GM10248 (cell line): ENCODE results near the gene OPN5.

Experiments
- CTCF ChIA-PET: fragments of 300-600 bp; sonication (Branson Sonifier 250); formaldehyde crosslinking; extraction: SDS; loops from one replicate; lab custom pipeline; 2021; ENCODE audit warnings: antibody characterized with exemption; lab: Yijun Ruan, JAX
- POLR2A ChIA-PET: fragments of 350-650 bp; sonication (Branson Sonifier 250); formaldehyde crosslinking; extraction: SDS; loops from one replicate; lab custom pipeline; 2020; ENCODE audit warnings: antibody characterized with exemption; lab: Yijun Ruan, JAX
- DNase-seq: peaks from one replicate; pipeline ENCODE4 v3.0.0; 2012; ENCODE audit errors: extremely low spot score
- CTCF ChIP-seq: IDR thresholded peaks from 2 replicates; pipeline ENCODE4 v1.5.1; 2012; ENCODE audit warnings: mild to moderate bottlenecking, low read depth; ENCODE audit errors: extremely low read depth, missing control alignments, control extremely low read depth

Gene OPN5, protein sequence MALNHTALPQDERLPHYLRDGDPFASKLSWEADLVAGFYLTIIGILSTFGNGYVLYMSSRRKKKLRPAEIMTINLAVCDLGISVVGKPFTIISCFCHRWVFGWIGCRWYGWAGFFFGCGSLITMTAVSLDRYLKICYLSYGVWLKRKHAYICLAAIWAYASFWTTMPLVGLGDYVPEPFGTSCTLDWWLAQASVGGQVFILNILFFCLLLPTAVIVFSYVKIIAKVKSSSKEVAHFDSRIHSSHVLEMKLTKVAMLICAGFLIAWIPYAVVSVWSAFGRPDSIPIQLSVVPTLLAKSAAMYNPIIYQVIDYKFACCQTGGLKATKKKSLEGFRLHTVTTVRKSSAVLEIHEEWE

DNA sequence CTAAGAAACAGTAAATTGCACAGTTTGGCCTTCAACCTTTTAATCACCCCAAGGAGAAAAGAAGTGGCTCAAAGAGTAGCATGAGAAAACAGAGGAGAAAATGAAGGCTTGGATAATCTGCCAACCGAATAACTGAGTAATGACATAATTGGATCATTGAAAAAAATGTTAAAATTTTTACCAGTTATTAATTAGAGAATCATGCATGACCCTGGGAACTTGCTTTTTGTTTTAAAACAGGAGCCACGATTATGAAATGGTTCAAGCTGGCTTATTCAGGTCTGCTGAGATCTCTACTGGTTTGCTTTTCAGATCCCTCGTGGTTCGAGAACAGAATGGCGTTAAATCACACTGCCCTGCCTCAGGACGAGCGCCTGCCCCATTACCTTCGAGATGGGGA, at the start of gene OPN5:
OPN5 (plus strand) TSS at position 301 of the 400 bp plus-strand sequence; CDS start at position 336, 35 bp downstream.
- no peak for DNase-seq
- ChIA-PET CTCF (interaction anchor here (0.6 to 5.4 kb wide), 13 partner anchors 8 to 374 kb away, joined by 3 to 106 read pairs (median 5); no protein-coding TSS in a partner anchor), POLR2A (no interaction called here)
- TF ChIP-seq CTCF: no peak

- DNase-seq: peak; percentile 24
- peak; percentile 57 for TF ChIP-seq CTCF
- ChIA-PET POLR2A (no interaction called here), CTCF (interaction anchor here (0.8 to 3.0 kb wide), 34 partner anchors 8 to 359 kb away, joined by 3 to 125 read pairs (median 4); no protein-coding TSS in a partner anchor)
These were observed 47.8 kb upstream of the OPN5 start for GRCh38 chr6:47733879-47734558.

DNA sequence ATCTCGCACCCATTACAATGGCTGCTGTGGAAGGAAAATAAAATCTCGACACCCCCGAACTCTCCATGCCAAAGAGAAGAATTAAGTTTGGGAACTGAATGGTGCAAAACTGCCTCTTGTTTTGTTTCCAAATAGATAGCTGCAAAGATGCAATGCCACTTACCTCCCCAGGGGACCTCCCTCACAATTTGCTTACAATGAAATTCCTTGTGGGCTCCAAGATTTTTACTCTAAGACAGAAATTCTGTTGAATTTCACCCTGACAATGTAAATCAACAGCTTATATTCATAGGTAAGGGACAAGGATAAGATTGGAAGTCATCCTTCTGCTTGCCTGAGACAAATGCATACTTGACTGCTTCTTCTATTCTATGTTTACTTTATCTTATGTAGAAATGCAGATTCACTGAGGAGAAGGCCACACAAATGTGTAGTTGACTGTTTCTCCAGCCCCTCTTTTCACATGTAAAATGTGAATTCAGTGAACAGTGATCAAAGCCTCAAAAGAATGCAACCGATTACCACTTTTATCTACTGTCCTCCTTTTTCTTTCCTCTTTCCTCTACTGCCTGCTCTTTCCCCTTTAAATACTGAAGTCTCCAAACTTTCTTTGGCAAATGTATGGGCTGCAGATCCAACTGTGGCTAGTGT, 46.9 kb upstream of the OPN5 start:
- ChIA-PET POLR2A (no interaction called here), CTCF (interaction anchor here (0.8 to 3.0 kb wide), 32 partner anchors 9 to 324 kb away, joined by 3 to 125 read pairs (median 4); no protein-coding TSS in a partner anchor)
- no peak for DNase-seq
- no peak for TF ChIP-seq CTCF

DNA sequence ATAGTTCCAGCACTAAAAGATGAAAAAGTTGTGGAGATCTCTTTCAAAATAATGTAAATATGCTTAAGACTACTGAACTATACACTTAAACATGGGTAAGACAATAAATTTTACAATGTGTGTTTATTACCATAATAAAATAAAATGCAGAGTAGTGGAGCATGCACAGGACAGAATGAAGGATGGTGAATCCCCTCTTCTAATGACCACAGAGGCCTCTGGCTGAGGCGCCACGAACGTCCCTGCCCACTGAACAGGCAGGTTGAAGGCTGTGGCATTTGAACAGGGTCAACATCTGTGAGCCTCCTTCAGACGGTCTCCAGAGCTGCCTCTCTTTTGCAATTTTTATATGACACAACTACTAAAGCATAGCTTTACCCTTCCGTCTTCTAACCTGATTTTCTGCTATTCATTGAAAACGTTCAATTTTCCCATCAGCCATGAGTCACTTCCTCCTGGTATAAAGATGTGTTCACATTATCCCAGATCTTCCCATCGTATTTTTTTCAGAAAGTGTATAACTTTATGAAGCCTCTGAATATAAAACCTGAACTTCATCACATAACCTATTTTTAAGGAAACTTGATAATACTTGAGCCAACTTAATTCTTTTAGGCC, 45.6 kb upstream of the OPN5 start:
- TF ChIP-seq CTCF: no peak
- ChIA-PET POLR2A (no interaction called here), CTCF (interaction anchor here (2.4 kb wide), 1 partner anchor 105 kb away, joined by 19 read pairs; no protein-coding TSS in a partner anchor)
- DNase-seq: no peak

DNA sequence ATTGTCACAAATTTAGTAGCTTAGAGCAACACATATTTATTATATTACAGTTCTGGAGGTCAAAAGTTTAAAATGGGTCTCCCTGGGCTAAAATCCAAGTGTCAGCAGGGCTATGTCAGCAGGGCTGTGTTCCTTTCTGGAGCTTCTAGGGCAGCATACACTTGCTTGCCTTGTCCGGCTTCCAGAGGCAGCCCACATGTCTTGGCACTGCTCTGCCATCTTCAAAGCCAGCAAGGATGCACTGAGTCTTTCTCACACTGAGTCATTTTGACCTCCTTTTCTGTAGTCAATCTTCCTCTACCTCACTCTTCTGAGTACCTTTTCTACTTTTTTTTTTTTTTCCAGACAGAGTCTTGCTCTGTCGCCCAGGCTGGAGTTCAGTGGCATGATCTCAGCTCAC, 44.4 kb upstream of the OPN5 start:
- DNase-seq: no peak
- TF ChIP-seq CTCF: no peak
- CTCF ChIA-PET: interaction anchor here (1.0 to 2.4 kb wide), 3 partner anchors 104 to 323 kb away, joined by 3 to 19 read pairs (median 4); no protein-coding TSS in a partner anchor
- POLR2A ChIA-PET: no interaction called here

DNA sequence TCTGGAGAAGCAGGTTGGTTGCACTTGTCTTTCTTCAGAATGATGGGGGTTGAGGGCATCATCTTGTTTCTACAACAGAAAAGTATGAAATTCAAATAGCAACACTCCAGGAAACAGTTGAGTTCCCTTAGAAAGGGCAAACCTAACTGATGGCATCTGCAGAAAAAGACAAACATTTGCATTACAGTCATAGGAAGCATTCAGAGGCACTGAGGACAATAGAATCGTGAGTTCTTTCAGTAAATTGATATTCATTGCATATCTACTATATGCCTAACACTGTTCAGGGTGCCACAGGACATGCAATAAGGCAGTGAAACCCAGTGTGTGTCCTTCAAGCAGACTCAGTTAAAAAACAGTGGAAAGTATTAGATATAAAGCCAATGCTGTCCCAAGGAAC, 41.1 kb upstream of the OPN5 start:
- DNase-seq: no peak
- ChIA-PET POLR2A (no interaction called here), CTCF (no interaction called here)
- no peak for TF ChIP-seq CTCF
